Progenitor cell of endocrine pancreas (in vitro differentiated cells): ENCODE data around the gene CSPG5. TPM values are rescaled to one million over a fixed set of nuclear protein-coding genes. Genes with fewer than 3 reads are reported as not detected.

ENCODE experiments used
- DNase-seq: peaks from one replicate; pipeline ENCODE4 v3.0.0; 2021; ENCODE audit warnings: low spot score; ENCODE audit not compliant: unreplicated experiment
- H3K27ac Mint-ChIP-seq: 2 replicates; pipeline ENCODE4 v1.8.0; 2021; ENCODE audit warnings: mild to moderate bottlenecking, moderate library complexity, mixed read lengths
- H3K27me3 Mint-ChIP-seq: 2 replicates; pipeline ENCODE4 v1.8.0; 2021; ENCODE audit warnings: mixed read lengths
- H3K36me3 Mint-ChIP-seq: 2 replicates; pipeline ENCODE4 v1.8.0; 2022; ENCODE audit warnings: mixed read lengths; ENCODE audit not compliant: insufficient read depth
- H3K4me1 Mint-ChIP-seq: 2 replicates; pipeline ENCODE4 v1.8.0; 2021; ENCODE audit warnings: low read depth, mixed read lengths
- H3K4me3 Mint-ChIP-seq: 2 replicates; pipeline ENCODE4 v1.8.0; 2021; ENCODE audit warnings: low read depth, mild to moderate bottlenecking, moderate library complexity, mixed read lengths
- H3K9me3 Mint-ChIP-seq: 2 replicates; pipeline ENCODE4 v1.8.0; 2021; ENCODE audit warnings: low read depth, mixed read lengths
- CTCF ChIP-seq: fragments of 200-600 bp; sonication (generic); IDR thresholded peaks from one replicate; pipeline ENCODE4 v1.5.0; 2021; ENCODE audit warnings: antibody characterized with exemption, mild to moderate bottlenecking; ENCODE audit not compliant: unreplicated experiment
- total RNA-seq: library from RNA; stranded (reverse); gene quantifications from 2 replicates; pipeline ENCODE4 v1.2.1, GENCODE V29; 2021

Gene CSPG5
- total RNA-seq, 1 donor from 2014 or later, result 2.5 TPM

- no peaks in the 10 kb centered on the region for H3K9me3 Mint-ChIP-seq
- DNase-seq, result no peak
- H3K27ac Mint-ChIP-seq, result peak overlapping the region; percentile 81
- H3K4me3 Mint-ChIP-seq, result no peak overlapping the region
- peaks cover 43% of the 10 kb centered on the region for H3K36me3 Mint-ChIP-seq
- H3K27me3 Mint-ChIP-seq, result no peaks in the 10 kb centered on the region
- H3K4me1 Mint-ChIP-seq, result no peaks in the 10 kb centered on the region
- no peak for TF ChIP-seq CTCF
Observed at GRCh38 chr3:47588587-47588986, 9.9 kb upstream of the CSPG5 start.

DNA sequence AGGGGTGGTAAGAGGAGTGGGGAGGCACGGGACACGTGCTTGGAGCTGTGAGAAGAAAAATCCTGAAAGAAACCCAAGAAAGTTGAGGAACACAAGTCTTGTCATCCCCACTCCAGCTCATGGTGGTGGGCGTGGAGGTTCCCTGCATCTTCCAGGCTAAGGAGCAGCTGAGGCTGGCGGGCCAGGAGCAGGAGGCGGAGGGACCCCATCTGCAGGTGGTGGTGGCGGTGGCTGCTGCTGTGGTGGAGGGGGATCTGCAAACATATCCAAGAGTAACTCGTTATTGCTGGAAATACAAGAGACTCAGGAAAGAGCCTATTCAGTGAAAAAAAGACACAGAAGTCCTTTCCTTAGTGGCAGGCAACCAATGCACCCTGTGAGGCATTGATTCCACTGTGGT is 9.4 kb upstream of the CSPG5 start:
- no peak for DNase-seq
- no peak overlapping the region for H3K27ac Mint-ChIP-seq
- H3K4me3 Mint-ChIP-seq, result no peak overlapping the region
- TF ChIP-seq CTCF, result no peak
- no peaks in the 10 kb centered on the region for H3K9me3 Mint-ChIP-seq
- H3K36me3 Mint-ChIP-seq, result peaks cover 37% of the 10 kb centered on the region
- H3K27me3 Mint-ChIP-seq, result no peaks in the 10 kb centered on the region
- no peaks in the 10 kb centered on the region for H3K4me1 Mint-ChIP-seq

DNA sequence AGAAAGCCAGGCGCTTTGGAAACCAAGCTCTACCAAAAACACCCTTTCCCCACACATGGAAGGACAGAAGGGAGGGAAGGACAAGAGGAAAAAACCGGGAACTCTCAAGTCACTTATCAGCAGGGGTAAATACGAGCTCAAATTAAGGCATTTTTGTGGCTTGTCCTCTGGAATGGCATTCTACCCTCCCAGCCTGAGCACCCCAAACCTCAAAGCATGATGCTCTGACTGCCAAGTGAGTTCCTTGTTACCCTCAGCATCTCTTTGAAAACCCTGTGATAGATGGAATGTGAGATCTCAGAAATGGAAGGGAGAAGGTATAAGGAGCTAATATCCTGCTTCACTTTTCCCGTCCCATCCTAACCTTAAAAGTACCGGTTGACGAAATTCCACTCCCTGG is 8.1 kb upstream of the CSPG5 start:
- H3K27me3 Mint-ChIP-seq, result peaks cover 3% of the 10 kb centered on the region
- no peaks in the 10 kb centered on the region for H3K9me3 Mint-ChIP-seq
- H3K27ac Mint-ChIP-seq, result no peak overlapping the region
- no peak overlapping the region for H3K4me3 Mint-ChIP-seq
- no peak for TF ChIP-seq CTCF
- peaks cover 34% of the 10 kb centered on the region for H3K36me3 Mint-ChIP-seq
- H3K4me1 Mint-ChIP-seq, result no peaks in the 10 kb centered on the region
- DNase-seq, result no peak

DNA sequence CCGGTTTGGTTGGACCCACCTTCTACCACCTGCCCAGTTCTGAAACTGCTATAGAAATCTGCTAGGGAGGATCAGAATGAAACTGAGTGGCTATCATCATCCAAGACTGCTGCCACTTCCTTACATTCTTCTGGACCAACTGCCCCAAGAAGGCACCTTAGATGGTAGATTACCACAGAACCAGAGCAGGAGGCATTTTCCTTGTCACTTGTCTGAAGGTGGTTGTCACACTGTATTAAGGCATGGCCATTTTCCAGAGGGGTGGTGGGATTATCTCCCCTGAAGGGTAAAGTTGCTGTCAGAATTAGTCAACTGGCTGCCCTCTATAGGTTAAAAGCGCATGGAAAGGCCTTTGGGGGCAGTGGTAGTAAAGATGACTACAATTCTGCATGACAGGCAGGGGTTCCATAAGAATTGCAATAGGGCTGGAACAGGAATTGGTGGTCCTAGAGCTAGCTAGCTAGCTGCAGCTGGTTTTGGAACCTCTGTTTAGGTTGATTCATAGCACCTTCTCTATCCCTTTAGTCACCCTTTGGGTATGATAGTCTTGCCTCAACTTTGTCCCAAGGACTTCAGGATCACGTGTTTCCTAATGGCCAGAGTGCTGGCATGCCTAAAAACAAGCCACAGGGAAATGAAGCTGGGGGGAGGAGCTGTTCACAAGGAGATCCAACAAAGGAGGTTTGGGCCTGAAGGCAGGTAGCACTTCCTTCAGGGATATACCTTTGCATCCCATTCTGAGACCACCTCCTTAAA is 4.8 kb upstream of the CSPG5 start:
- no peaks in the 10 kb centered on the region for H3K4me1 Mint-ChIP-seq
- no peak overlapping the region for H3K4me3 Mint-ChIP-seq
- H3K36me3 Mint-ChIP-seq, result peaks cover 22% of the 10 kb centered on the region
- peak overlapping the region; percentile 69 for H3K27ac Mint-ChIP-seq
- no peak for TF ChIP-seq CTCF
- DNase-seq, result no peak
- no peaks in the 10 kb centered on the region for H3K9me3 Mint-ChIP-seq
- H3K27me3 Mint-ChIP-seq, result peaks cover 27% of the 10 kb centered on the region

DNA sequence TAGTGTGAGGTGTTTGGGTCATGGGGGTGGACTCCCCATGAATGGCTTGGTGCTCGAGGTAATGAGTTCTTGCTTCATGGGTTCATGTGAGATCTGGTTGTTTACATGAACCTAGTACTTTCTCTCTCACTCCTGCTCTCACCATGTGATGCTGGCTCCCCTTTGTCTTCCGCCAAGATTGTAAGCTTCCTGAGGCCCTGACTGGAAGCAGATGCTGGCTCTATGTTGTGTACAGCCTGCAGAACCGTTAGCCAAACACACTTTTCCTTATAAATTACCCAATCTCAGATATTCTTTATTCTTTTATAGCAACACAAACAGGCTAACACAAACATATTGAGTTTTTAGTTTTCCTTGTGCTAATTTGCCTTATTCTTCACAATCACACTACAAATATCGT is 3.2 kb upstream of the CSPG5 start:
- no peak overlapping the region for H3K4me3 Mint-ChIP-seq
- no peaks in the 10 kb centered on the region for H3K9me3 Mint-ChIP-seq
- peaks cover 33% of the 10 kb centered on the region for H3K27me3 Mint-ChIP-seq
- peaks cover 15% of the 10 kb centered on the region for H3K36me3 Mint-ChIP-seq
- no peak for TF ChIP-seq CTCF
- no peak for DNase-seq
- no peak overlapping the region for H3K27ac Mint-ChIP-seq
- H3K4me1 Mint-ChIP-seq, result no peaks in the 10 kb centered on the region
